AML-193 (cell line): Measurements from ENCODE around the gene SLC15A4.

ENCODE experiments used
- DNase-seq, 2 experiments: peaks; one replicate each; lab custom pipeline; 2025; lab: John Stamatoyannopoulos, UW

Gene SLC15A4

DNA sequence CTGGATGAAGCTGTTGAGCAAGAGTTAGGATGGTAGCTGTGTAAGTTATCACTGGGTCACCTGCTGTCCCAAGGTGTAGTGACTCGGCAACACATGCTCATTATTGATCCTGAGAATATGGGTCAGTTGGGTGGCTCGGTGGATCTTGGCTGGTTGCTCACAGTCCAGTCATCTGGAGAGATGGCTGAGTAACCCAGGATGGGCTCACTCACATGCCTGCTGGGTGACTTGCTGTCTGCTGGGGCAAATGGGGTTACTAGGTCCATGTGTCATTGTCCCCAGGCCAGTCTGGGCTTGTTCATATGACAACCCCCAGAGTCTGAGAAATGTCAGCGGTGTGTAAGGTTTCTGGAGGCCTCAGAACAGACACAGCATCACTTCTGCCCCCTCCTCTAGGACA lies 69.5 kb downstream of the SLC15A4 start:
- no peak for DNase-seq

DNA sequence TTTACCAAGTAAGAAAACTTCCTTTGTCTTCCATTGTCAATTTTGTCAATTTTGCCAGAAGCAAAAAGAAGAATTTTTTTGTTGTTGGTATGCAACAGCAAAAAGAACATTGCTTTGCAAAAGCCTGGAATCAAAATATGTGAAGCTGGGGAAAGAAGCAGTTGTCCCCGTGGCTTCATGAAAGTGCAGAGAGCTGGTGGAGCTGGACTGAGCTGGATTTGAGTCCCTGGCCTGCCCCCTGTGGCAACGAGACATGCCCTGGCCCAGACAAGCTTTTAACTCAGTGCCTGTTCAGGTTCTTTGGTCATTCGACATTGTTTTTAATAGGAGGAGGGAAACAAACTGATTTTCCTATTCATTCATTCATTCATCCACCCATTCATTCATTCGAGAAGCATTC lies 70.3 kb downstream of the SLC15A4 start:
- DNase-seq, result no peak

DNA sequence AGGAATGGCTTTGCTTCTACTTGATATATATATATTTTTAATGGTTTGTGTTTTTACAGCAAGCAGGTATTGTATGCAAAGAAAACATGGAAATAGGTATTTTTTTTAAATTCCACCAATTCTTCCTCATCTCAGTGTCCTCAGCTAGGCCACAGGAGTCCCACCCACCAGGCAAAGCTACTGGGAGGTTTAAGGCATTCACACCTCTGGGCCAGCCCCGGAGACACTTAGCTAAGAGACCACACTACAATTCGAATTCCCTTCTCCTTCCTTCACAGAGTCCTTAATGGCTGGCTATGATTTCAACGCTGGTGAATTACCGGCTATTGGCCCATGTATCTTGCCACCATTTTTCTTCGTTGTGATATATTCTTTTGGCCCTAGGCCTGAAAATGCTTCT lies 71.4 kb downstream of the SLC15A4 start:
- DNase-seq, result no peak

- no peak for DNase-seq
Observed at GRCh38 chr12:128747441-128747840, 76.3 kb downstream of the SLC15A4 start.

DNA sequence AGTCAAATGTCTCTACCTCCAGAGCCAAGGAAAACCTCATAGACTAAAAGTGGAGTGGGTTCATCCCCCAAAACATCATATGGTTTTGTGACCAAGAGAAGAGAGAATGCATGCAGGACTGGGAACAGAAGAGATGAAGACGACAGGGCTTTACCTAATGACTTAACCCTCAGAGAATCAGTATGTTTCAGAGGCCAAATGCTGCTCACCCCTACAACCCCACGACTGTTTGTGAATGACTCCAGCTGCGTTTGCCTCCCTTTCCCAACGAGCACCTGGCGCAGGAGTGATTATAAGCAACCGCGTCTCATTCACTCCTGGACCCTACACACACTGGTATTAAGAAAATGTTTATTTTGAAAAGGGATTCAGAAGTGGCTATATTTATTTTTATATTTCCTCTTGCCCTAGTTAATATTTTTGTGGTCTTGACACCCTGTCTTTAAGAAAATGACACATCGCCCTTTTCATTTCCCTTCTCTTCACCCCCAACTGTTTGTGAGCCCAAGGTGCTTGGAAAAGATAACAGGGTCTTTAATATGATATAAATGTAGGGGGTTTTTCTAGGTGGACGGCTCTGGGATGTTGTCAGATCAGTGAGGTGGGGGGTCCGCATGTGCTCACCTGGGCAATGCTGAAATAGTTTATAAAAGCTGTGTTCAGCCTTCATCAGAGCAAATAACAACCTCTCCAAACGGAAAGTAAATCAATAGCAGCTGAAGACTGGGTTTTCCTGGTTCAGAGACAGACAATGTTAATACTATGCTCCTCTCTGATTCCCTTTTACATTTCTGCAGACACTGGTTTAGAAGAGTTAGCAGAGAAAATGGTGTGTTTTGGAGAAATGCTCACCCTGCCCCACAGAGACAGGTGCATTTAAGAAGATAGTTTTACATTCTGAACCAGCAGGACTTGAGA lies 77.7 kb downstream of the SLC15A4 start:
- no peak for DNase-seq

DNA sequence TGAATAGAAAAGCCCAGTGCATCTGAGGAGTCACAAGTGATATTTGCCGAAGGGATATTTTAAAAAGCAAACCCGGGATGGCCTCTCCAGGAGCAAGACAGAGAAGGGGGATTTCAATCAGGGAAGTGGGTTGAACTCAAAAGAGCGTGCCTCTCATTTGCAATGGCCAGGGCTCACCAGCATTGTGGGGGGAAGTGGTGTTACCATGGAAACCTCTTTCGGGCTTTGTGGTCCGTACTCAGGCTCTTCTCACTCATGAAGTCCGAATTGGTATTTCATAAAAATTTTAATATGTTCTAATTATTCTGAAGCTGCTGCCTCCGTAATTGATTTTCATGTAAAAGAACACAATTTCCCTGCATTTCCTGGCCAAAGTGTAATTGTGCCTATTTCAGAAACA lies 79.8 kb downstream of the SLC15A4 start:
- DNase-seq, result no peak
